GM19328 (cell line): ENCODE data around the gene ATRNL1.
"Not testable (repeated sequence)": the region's sequence is repeated elsewhere in the genome, so short reads cannot be mapped to it uniquely, and the experiment has no call there.

ENCODE experiments used
- ATAC-seq: cut with Tn5 transposase; IDR thresholded peaks from one replicate; pipeline ENCODE4 v1.9.1; 2021; ENCODE audit warnings: mild to moderate bottlenecking, moderate library complexity; ENCODE audit not compliant: unreplicated experiment

The ATRNL1 gene

GRCh38 chr10:115092258-115092554 lies 959 bp upstream of the ATRNL1 start:
- no peak for ATAC-seq

GRCh38 chr10:115092555-115093285 lies 445 bp upstream of the ATRNL1 start:
- peak; percentile 60 for ATAC-seq

- ATAC-seq = peak; percentile 38
Measured at GRCh38 chr10:115093776-115094408, 727 bp downstream of the ATRNL1 start.

GRCh38 chr10:115094416-115095140 lies 1.4 kb downstream of the ATRNL1 start:
- ATAC-seq = no peak

GRCh38 chr10:115095758-115096157 lies 2.6 kb downstream of the ATRNL1 start:
- ATAC-seq = no peak

- ATAC-seq = no peak
Measured at GRCh38 chr10:115103700-115104099, 10.5 kb downstream of the ATRNL1 start.

- not testable (repeated sequence) for ATAC-seq
Measured at GRCh38 chr10:115105411-115105810, 12.2 kb downstream of the ATRNL1 start.

- ATAC-seq = no peak
Measured at GRCh38 chr10:115107830-115108229, 14.7 kb downstream of the ATRNL1 start.

GRCh38 chr10:115117301-115117700 lies 24.1 kb downstream of the ATRNL1 start:
- no peak for ATAC-seq

GRCh38 chr10:115118346-115118745 lies 25.2 kb downstream of the ATRNL1 start:
- ATAC-seq = no peak

- ATAC-seq = no peak
Measured at GRCh38 chr10:115125505-115125904, 32.3 kb downstream of the ATRNL1 start.

GRCh38 chr10:115129752-115130151 lies 36.6 kb downstream of the ATRNL1 start:
- no peak for ATAC-seq

GRCh38 chr10:115136616-115137015 lies 43.5 kb downstream of the ATRNL1 start:
- no peak for ATAC-seq

- no peak for ATAC-seq
Measured at GRCh38 chr10:115141254-115141653, 48.1 kb downstream of the ATRNL1 start.

GRCh38 chr10:115157357-115157756 lies 64.2 kb downstream of the ATRNL1 start:
- no peak for ATAC-seq

- ATAC-seq = no peak
Measured at GRCh38 chr10:115163129-115163528, 70.0 kb downstream of the ATRNL1 start.

- ATAC-seq = no peak
Measured at GRCh38 chr10:115164220-115164619, 71.1 kb downstream of the ATRNL1 start.

GRCh38 chr10:115167751-115168150 lies 74.6 kb downstream of the ATRNL1 start:
- ATAC-seq = no peak

- no peak for ATAC-seq
Measured at GRCh38 chr10:115171392-115171960, 78.3 kb downstream of the ATRNL1 start.

GRCh38 chr10:115173915-115174443 lies 80.8 kb downstream of the ATRNL1 start:
- no peak for ATAC-seq

- ATAC-seq = not testable (repeated sequence)
Measured at GRCh38 chr10:115207276-115207675, 114.1 kb downstream of the ATRNL1 start.
